Skeletal muscle cell (primary cell): Measurements from ENCODE around the gene VEGFB.
A peak's percentile ranks its signal among the peaks of the same experiment; 100 is the strongest.

Source experiments
- DNase-seq: peaks from one replicate; pipeline ENCODE4 v3.0.0-alpha.2; 2010; ENCODE audit warnings: low read depth
- H3K4me3 ChIP-seq: 2 replicates; pipeline ENCODE4 v1.5.1; 2011; ENCODE audit warnings: low read depth, mild to moderate bottlenecking, control low read depth, low read length, moderate library complexity

VEGFB gene

GRCh38 chr11:64210301-64211020 lies 23.9 kb upstream of the VEGFB start:
- no peak overlapping the region for H3K4me3 ChIP-seq
- DNase-seq = no peak

DNA sequence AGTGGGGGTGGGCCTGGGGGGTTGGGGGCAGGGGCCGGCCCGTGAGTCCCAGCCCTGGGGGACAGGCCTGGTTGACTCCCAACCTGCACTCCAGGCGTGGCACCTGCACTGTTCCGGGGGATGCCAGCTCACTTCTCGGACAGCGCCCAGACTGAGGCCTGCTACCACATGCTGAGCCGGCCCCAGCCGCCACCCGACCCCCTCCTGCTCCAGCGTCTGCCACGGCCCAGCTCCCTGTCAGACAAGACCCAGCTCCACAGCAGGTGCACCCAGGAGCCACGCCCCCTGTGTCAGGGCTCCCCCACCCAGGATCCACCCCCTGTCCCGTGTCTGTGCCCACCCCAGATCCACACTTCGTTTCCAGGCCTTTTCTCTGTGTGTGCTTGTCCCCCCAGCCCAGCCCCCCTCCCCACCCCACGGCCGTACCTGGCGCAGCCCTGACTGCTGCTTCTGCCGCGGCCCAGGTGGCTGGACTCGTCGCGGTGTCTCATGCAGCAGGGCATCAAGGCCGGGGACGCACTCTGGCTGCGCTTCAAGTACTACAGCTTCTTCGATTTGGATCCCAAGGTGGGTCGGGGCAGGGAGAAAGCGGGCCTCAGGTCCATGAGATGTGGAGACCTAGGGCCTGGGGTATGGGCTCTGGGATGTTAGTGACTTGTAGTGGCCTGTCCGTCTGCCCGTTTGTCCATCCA lies 23.1 kb upstream of the VEGFB start:
- no peak for DNase-seq
- H3K4me3 ChIP-seq = no peak overlapping the region

DNA sequence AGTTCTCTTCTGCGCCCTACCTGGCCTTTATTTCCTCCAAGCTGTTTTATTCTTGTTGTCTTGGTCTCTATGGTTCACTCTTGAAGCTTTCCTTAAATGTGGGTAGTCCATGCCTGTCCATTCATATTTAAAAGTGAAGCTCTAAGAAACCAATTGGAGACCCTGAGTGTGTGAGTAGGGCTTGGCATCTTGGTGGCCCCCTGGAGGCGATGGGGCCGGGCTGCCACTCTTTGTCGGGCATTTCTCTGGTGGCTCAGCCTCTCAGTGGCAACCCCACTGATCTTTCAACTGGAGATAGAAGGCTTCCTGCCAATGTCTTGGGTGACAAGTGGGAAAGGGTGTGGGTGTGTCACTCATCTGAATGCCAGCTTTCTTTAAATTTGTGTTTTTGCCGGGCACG lies 17.5 kb upstream of the VEGFB start:
- DNase-seq = no peak
- no peak overlapping the region for H3K4me3 ChIP-seq

DNA sequence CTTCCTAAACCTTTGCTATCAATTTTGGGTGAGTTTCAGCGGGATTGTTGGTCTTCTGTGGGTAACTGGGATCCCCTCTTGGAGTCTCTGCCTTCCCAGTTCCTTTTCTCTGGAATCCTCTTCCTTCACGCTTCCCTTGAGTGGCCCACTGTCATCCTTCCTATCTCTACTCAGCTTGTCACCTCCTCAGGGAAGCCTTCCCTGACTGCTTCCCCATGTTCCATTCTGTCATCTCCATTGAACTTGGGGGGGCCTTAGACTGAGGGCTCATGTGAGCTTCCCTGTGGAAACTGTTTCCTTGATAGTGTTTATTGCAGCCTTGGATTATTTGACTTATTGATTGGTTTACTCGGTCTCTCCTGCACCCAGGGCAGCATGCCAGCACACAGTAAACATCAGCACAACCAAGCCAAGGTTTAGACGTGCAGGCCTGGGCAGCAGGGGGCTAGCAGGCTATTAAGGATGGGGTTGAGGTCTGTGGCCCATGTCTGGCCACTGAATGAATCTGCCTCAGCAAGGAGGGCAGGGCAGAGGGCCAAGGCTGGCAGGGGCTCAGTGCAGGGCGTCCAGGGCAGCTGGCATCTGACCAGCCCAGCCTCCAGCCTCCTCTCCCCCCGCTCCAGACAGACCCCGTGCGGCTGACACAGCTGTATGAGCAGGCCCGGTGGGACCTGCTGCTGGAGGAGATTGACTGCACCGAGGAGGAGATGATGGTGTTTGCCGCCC lies 15.6 kb upstream of the VEGFB start:
- no peak for DNase-seq
- no peak overlapping the region for H3K4me3 ChIP-seq

DNA sequence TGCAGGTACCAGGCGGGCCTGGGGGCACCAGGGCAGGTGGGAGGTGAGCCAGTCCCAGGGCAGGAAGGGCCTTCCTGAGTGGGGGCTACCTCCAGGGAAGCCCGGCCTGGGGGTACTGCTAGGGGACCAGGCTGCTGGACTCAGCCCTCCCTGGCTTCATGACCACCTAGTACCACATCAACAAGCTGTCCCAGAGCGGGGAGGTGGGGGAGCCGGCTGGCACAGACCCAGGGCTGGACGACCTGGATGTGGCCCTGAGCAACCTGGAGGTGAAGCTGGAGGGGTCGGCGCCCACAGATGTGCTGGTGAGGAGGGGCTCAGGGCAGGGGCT lies 15.1 kb upstream of the VEGFB start:
- DNase-seq = no peak
- no peak overlapping the region for H3K4me3 ChIP-seq

- no peak overlapping the region for H3K4me3 ChIP-seq
- no peak for DNase-seq
Observed at GRCh38 chr11:64219755-64220154, 14.6 kb upstream of the VEGFB start.

- no peak overlapping the region for H3K4me3 ChIP-seq
- no peak for DNase-seq
Observed at GRCh38 chr11:64220271-64220670, 14.1 kb upstream of the VEGFB start.

DNA sequence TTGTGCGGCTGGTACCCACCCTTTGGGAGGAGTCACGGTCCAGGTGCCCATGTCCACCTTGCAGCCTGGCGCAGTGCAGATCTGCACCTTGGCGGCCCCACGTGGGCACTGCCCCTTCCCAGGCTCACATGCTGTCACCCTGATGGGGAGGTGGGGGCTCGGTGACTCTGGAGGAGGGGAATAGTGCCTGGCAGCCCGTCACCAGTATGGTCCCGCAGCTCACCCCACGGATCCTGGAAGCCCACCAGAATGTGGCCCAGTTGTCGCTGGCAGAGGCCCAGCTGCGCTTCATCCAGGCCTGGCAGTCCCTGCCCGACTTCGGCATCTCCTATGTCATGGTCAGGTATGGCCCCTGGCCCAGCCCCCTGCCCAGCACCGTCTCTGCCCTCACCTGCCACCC lies 13.6 kb upstream of the VEGFB start:
- H3K4me3 ChIP-seq = no peak overlapping the region
- no peak for DNase-seq

- no peak for DNase-seq
- H3K4me3 ChIP-seq = no peak overlapping the region
Observed at GRCh38 chr11:64222651-64223000, 11.8 kb upstream of the VEGFB start.

GRCh38 chr11:64223001-64223651 lies 11.3 kb upstream of the VEGFB start:
- no peak overlapping the region for H3K4me3 ChIP-seq
- DNase-seq = no peak

DNA sequence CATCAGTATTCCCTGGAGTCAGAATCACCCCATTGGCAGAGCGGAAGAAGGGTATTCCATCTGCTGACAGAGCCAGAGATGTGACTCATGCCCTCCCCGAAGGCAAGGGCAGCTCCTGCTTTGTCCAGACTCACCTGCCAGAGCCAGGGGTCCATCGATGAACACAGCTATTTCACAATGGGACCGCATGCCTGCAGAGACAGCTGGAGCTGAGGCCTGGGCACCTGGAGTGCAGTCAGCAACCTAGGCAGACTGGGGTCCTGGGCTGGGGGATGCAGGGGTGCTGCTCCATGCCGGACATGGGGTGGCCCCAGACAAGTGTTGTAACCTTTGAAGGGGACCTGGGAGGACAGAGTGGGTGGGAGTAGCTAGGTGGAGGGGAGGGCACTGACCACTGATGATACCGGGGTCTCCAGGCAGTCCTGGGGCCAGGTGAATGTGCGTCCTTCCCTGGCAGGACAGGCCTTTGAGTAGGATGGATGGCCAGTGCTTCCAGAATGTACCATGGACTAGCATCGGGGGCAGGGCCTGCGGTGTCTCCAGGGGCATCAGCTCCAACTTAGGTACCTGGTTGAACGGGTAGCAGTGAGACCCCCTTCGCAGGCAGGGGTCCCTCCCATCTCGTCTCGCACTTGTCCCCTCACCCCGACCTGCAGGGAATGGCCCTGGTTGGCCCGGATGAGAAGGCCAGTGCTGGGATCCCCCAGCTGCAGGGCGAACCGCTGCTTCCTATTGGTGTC lies 10.1 kb upstream of the VEGFB start:
- no peak overlapping the region for H3K4me3 ChIP-seq
- DNase-seq = no peak

DNA sequence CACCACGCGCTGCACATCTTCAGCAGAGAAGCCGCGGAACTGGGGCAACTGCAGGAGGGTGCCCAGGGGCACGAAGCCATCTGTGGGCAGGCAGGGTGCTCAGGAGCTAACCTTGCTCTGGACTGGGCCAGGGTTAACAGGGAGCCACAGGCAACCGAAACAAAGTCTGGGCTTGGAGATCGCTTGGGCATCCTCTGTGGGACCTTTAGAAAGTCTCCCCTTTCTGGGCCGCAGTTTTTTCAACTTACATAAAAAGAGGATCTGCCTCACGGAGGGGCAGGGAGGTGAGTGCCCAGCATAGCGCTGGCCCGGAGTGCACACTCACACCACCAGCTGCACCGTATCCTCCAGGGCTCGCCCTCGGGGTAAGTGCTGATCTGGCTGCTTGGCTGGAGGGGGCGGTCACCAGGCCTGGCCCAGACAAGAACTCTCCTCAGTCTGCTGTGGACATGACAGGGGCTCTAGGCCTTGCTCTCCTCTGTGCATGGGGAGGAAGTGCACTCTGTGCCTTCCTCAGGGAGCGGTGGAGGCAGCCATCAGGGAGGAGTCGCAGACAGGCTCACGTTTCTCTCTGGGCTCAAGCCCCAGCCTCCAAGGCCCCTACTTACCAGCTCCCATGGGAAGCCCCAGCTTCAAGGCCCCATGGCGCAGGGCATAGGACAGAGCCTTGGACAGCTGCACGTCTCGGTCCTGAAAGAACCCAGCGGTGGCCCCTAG lies 9.3 kb upstream of the VEGFB start:
- DNase-seq = no peak
- H3K4me3 ChIP-seq = peak overlapping the region; percentile 74

- no peak for DNase-seq
- peak within 1 kb of the TSS; percentile 74 for H3K4me3 ChIP-seq
Observed at GRCh38 chr11:64225608-64226506, 8.5 kb upstream of the VEGFB start, which contains the start of the genes NUDT22 and TRPT1. TSS of gene NUDT22 (plus strand) at chr11:64226274. CDS start at chr11:64226653, 379 bp downstream. TSS of gene TRPT1 (minus strand) at chr11:64226186. CDS start at chr11:64225860, 326 bp downstream.

DNA sequence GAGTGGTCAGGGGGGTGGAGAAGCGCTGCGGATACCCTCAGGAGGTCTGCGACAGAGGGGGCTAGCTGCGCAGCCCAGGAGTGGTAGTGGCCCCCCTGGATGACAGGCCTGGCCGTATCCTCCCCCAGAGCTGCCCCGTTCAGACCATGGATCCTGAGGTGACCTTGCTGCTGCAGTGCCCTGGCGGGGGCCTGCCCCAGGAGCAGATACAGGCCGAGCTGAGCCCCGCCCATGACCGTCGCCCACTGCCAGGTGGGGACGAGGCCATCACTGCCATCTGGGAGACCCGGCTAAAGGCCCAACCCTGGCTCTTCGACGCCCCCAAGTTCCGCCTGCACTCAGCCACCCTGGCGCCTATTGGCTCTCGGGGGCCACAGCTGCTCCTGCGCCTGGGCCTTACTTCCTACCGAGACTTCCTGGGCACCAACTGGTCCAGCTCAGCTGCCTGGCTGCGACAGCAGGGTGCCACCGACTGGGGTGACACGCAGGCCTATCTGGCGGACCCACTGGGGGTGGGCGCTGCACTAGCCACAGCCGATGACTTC lies 7.8 kb upstream of the VEGFB start:
- H3K4me3 ChIP-seq = peak overlapping the region; percentile 74
- no peak for DNase-seq

- DNase-seq = no peak
- peak overlapping the region; percentile 74 for H3K4me3 ChIP-seq
Observed at GRCh38 chr11:64227405-64227956, 6.9 kb upstream of the VEGFB start.

DNA sequence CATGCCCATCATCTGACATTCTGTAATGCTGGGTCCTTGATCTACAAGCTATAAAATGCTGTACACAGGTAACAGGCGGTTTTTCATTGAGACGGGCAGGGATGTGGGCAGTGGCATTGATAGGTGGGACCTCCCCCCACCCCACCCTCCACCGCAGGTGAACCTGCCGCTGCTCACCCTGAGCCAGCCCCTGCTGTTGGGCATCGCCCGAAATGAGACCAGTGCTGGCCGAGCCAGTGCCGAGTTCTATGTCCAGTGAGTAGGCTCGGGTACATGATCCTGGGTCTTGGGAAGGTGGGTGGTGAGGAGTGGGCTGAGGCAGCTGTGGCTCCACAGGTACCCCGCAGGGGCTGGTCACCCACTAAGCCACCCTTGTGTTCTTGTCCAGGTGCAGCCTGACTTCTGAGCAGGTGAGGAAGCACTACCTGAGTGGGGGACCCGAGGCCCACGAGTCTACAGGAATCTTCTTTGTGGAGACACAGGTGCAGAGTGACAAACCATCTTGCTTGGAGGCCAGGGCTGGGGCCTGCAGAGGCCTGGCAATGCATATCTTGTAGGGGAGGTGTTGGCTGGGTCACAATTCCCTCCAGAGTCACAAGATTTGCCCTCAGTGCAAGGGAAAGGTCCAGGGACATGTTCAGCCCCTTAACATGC lies 5.2 kb upstream of the VEGFB start:
- DNase-seq = no peak
- no peak overlapping the region for H3K4me3 ChIP-seq

DNA sequence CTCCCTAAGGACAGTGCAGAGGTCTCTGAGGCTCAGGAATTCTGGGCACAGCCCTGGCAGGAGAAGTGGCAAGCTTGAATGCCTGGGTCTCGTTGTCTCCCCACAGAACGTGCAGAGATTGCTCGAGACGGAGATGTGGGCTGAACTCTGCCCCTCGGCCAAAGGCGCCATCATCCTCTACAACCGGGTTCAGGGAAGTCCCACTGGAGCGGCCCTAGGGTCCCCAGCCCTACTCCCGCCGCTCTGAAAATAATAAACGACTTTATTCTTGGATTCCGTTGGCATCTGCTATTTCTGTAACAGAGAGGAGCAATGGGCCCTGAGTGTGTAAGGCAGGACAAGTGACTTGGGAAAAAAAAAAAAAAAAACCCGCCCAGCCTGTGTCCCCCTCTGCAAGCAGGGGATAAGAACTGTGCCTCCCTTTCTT lies 4.6 kb upstream of the VEGFB start:
- peak overlapping the region; percentile 73 for H3K4me3 ChIP-seq
- no peak for DNase-seq
